Measurements from ENCODE around the gene FARS2. TPM values are rescaled to one million over a fixed set of nuclear protein-coding genes. Genes with fewer than 3 reads are reported as not detected.

Gene FARS2
- total and polyA plus RNA-seq, 12 donors: 7.6 to 22.4 (median 20.8) TPM

DNA sequence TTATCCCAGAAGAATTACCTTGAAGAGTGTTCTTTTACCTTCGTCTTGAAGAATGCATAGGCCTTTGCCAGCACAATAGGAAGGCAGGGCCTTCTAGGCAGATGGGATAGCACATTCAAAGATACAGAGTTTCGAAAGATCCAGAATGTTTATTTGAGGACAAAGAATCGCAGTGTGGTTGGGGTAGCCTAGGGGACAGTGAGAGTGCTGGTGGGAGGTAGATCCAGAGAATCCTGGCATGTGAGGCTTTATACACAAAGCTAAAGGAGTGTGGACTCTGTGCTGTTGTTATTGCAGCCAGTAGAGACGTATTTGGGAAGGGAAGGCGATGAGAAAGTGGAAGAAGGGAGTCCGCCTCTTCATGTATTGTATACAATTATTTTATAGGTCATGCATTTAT, 186.6 kb downstream of the FARS2 start:
- 95 to 97% methylated on average over 6 of the region's 6 CpGs for WGBS, 2 donors
- no peak for TF ChIP-seq CTCF (IDR thresholded peaks at IDR 0.05)
- ATAC-seq (no peak), DNase-seq (no peak)
- H3K27me3 ChIP-seq: no peaks in the 10 kb centered on the region
- H3K36me3 ChIP-seq: no peaks in the 10 kb centered on the region
- H3K4me3 ChIP-seq: no peak overlapping the region
- no peak overlapping the region for H3K27ac ChIP-seq
- H3K9me3 ChIP-seq: no peaks in the 10 kb centered on the region
- intact Hi-C loops (cut with DNase I): no loop called here
- peaks cover 0 to 9% (median 8%) of the 10 kb centered on the region in 9 donors for H3K4me1 ChIP-seq

- ATAC-seq (no peak), DNase-seq (no peak)
- Histone ChIP-seq H3K36me3 (no peaks in the 10 kb centered on the region), H3K9me3 (no peaks in the 10 kb centered on the region), H3K27me3 (no peaks in the 10 kb centered on the region), H3K4me3 (no peak overlapping the region), H3K27ac (no peak overlapping the region), H3K4me1 (no peaks in the 10 kb centered on the region)
- no peak for TF ChIP-seq CTCF (IDR thresholded peaks at IDR 0.05)
- WGBS, 2 donors: 95 to 97% methylated on average over 3 of the region's 3 CpGs
- intact Hi-C loops (cut with DNase I): no loop called here
Measured at GRCh38 chr6:5450073-5450472, 188.8 kb downstream of the FARS2 start.

GRCh38 chr6:5453546-5453945, 192.2 kb downstream of the FARS2 start:
- Histone ChIP-seq H3K27ac (no peak overlapping the region), H3K4me3 (no peak overlapping the region), H3K9me3 (no peaks in the 10 kb centered on the region), H3K4me1 (peaks cover 0 to 5% (median 0%) of the 10 kb centered on the region in 9 donors), H3K36me3 (no peaks in the 10 kb centered on the region), H3K27me3 (no peaks in the 10 kb centered on the region)
- 86 to 87% methylated on average over 5 of the region's 5 CpGs for WGBS, 2 donors
- no peak for ATAC-seq
- DNase-seq: no peak
- no peak for TF ChIP-seq CTCF (IDR thresholded peaks at IDR 0.05)
- intact Hi-C loops (cut with DNase I): no loop called here

GRCh38 chr6:5455142-5455541, 193.8 kb downstream of the FARS2 start:
- no peak for DNase-seq
- intact Hi-C loops (cut with DNase I): no loop called here
- Histone ChIP-seq H3K4me1 (peaks cover 0 to 5% (median 0%) of the 10 kb centered on the region in 9 donors), H3K9me3 (no peaks in the 10 kb centered on the region), H3K4me3 (no peak overlapping the region), H3K27ac (no peak overlapping the region), H3K27me3 (no peaks in the 10 kb centered on the region), H3K36me3 (no peaks in the 10 kb centered on the region)
- WGBS, 2 donors: 51 to 74% methylated on average over 4 of the region's 4 CpGs
- TF ChIP-seq CTCF (IDR thresholded peaks at IDR 0.05): no peak
- no peak for ATAC-seq

All from heart right ventricle (tissue), 16 donors.